ENCODE measurements around the gene TENT5C.

GRCh38 chr1:117635805-117636204, 30.0 kb downstream of the TENT5C start:
- TF ChIP-seq, protein P1, sequence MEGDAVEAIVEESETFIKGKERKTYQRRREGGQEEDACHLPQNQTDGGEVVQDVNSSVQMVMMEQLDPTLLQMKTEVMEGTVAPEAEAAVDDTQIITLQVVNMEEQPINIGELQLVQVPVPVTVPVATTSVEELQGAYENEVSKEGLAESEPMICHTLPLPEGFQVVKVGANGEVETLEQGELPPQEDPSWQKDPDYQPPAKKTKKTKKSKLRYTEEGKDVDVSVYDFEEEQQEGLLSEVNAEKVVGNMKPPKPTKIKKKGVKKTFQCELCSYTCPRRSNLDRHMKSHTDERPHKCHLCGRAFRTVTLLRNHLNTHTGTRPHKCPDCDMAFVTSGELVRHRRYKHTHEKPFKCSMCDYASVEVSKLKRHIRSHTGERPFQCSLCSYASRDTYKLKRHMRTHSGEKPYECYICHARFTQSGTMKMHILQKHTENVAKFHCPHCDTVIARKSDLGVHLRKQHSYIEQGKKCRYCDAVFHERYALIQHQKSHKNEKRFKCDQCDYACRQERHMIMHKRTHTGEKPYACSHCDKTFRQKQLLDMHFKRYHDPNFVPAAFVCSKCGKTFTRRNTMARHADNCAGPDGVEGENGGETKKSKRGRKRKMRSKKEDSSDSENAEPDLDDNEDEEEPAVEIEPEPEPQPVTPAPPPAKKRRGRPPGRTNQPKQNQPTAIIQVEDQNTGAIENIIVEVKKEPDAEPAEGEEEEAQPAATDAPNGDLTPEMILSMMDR (conservative IDR thresholded peaks at IDR 0.05): no peak
- TF ChIP-seq ZFX (IDR thresholded peaks at IDR 0.05): no peak

All from C4-2B (cell line).